Measurements from ENCODE around the gene RACGAP1.

Gene RACGAP1

DNA sequence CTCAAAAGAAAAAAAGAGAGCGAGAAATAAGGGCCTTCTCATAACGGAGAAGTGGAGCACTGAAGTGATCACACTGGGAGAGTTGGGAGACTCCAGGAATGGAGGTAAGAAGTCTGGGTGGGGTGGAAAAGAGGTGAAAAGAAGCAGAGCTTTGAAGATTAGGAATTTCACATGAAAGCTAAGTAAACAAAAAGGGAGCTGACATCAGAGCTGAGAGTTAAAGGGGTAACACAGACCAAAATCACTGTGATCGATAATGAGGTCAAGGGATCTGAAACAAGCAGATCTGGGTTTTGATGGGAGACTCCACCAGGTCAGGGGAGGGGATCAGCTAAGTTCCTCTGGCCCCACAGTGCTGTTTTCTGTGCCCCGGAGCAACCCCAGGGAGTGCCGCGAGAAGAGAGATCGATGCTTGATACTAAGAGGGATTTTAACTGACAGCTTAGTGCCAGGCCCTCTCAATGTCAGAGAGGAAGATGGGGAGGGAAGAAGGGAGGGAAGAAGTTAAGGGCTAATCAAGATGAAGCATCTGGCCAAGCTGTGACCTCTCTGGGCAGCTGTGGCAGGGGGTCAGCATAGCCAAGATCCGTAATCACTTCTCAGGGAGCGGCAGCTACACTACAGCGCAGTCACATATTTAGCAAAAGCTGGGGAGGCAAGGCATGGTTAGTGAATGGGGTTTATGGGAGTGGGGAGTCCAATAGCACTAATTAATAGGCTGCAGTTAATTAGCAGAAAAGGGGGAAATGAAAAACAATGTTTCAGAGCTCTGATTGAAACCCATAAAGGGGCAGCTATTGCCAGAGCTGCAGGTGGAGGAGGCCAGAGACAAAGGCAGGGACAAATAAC lies 44.6 kb downstream of the RACGAP1 start:
- no peak for DNase-seq (ENCODE audit: low spot score)
- H3K4me3 ChIP-seq: no peak overlapping the region
- TF ChIP-seq, protein P1, sequence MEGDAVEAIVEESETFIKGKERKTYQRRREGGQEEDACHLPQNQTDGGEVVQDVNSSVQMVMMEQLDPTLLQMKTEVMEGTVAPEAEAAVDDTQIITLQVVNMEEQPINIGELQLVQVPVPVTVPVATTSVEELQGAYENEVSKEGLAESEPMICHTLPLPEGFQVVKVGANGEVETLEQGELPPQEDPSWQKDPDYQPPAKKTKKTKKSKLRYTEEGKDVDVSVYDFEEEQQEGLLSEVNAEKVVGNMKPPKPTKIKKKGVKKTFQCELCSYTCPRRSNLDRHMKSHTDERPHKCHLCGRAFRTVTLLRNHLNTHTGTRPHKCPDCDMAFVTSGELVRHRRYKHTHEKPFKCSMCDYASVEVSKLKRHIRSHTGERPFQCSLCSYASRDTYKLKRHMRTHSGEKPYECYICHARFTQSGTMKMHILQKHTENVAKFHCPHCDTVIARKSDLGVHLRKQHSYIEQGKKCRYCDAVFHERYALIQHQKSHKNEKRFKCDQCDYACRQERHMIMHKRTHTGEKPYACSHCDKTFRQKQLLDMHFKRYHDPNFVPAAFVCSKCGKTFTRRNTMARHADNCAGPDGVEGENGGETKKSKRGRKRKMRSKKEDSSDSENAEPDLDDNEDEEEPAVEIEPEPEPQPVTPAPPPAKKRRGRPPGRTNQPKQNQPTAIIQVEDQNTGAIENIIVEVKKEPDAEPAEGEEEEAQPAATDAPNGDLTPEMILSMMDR (IDR thresholded peaks at IDR 0.05): no peak
- no peak overlapping the region for H3K27ac ChIP-seq

DNA sequence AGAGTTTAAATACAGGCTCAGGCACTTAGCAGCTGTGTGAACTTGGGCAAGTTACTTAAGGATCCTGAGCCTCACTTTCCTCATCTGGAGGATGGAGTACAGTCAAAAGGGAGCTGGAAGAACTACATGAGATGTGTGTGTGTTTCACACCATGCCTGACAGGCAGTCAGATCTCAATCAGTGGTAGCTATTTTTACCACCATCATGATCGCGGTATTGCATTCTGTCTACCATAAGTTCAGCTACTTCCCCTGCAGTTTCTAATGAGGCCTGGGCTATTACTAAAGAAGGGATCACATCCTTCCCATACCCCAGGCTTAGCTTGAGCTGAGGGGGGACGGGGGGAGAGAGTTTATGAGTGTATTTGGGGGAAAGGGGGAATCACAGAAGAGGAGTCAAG lies 45.5 kb downstream of the RACGAP1 start:
- no peak for DNase-seq (ENCODE audit: low spot score)
- no peak overlapping the region for H3K27ac ChIP-seq
- TF ChIP-seq, protein P1 (IDR thresholded peaks at IDR 0.05): no peak
- H3K4me3 ChIP-seq: no peak overlapping the region

GRCh38 chr12:49979016-49979586 lies 46.2 kb downstream of the RACGAP1 start:
- DNase-seq (ENCODE audit: low spot score): no peak
- TF ChIP-seq, protein P1 (IDR thresholded peaks at IDR 0.05): no peak
- no peak overlapping the region for H3K27ac ChIP-seq
- no peak overlapping the region for H3K4me3 ChIP-seq

GRCh38 chr12:49978125-49978524 lies 47.2 kb downstream of the RACGAP1 start:
- no peak overlapping the region for H3K4me3 ChIP-seq
- TF ChIP-seq, protein P1 (IDR thresholded peaks at IDR 0.05): no peak
- no peak for DNase-seq (ENCODE audit: low spot score)
- no peak overlapping the region for H3K27ac ChIP-seq

DNA sequence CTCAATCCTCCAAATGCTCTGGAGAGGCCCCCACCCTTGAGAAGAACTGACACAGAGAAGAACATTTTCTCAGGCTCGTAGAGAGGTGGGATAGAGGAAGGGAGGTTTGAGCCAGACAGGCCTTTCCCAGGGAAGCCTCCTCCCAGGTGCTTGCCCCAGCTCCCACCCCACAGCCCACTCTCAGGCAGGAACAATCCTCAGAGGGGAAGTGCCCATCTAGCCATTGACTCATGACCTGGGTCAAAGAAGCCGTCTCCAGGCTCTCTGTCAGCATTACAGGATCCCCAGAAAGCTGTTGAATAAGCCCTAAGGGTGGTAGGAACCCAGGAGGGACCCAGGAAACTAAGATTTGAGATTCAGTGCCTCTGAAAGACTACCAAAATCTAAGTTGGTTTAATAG lies 48.7 kb downstream of the RACGAP1 start:
- TF ChIP-seq, protein P1 (IDR thresholded peaks at IDR 0.05): no peak
- Histone ChIP-seq H3K4me3 (no peak overlapping the region), H3K27ac (no peak overlapping the region)
- no peak for DNase-seq (ENCODE audit: low spot score)

DNA sequence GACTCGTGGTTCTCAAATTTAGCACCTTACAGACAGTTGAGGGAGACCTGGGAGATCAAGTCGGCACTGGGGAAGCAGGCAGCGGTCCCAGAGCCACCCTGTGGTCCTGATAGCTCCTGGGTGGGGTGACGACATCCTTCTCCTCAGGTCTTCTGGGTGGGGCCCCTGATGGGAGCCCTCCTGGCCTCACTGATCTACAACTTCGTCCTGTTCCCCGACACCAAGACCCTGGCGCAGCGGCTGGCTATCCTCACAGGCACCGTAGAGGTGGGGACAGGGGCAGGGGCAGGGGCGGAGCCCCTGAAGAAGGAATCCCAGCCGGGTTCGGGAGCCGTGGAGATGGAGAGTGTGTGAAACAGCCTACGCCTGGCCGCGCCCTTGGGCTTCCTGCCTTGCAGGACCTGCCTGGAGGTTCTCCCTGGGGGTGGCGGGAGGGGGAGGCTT lies 50.0 kb downstream of the RACGAP1 start:
- TF ChIP-seq, protein P1 (IDR thresholded peaks at IDR 0.05): no peak
- peak overlapping the region in 1 of 2 donors; percentile 38 for H3K27ac ChIP-seq
- DNase-seq (ENCODE audit: low spot score): no peak
- peak overlapping the region; percentile 35 for H3K4me3 ChIP-seq
